GM12878 (cell line): ENCODE data around the gene TNIP1. TPM values are rescaled to one million over a fixed set of nuclear protein-coding genes. Genes with fewer than 3 reads are reported as not detected.

ENCODE experiments used
- ATAC-seq: fragments of 200-7000 bp; cut with Tn5 transposase; 3 replicates; pipeline ENCODE4 v1.9.1; 2020; ENCODE audit warnings: mild to moderate bottlenecking, moderate library complexity
- BruUV-seq: library from RNA; stranded (reverse); fragments of 400-500 nt; replicated peaks from 2 replicates; lab custom pipeline; 2021; lab: Mats Ljungman, UMichigan
- CTCF ChIA-PET: fragments of 300-600 bp; sonication (Branson Sonifier 250); formaldehyde crosslinking; extraction: SDS; loops from one replicate; lab custom pipeline; 2021; ENCODE audit warnings: inconsistent platforms; lab: Yijun Ruan, JAX
- POLR2A ChIA-PET: fragments of 350-600 bp; formaldehyde crosslinking; extraction: SDS; loops from one replicate; lab custom pipeline; 2021; ENCODE audit warnings: inconsistent platforms; lab: Charles Lee
- RAD21 ChIA-PET: fragments of 300-600 bp; sonication (Branson Sonifier 250); formaldehyde crosslinking; loops from one replicate; lab custom pipeline; 2023; ENCODE audit warnings: antibody characterized with exemption; ENCODE audit not compliant: unreplicated experiment; lab: Charles Lee
- SMC1A ChIA-PET: fragments of 300-600 bp; sonication (Branson Sonifier 250); formaldehyde crosslinking; loops from one replicate; lab custom pipeline; 2023; ENCODE audit not compliant: unreplicated experiment, uncharacterized antibody; lab: Charles Lee
- DNase-seq: peaks from one replicate; pipeline ENCODE4 v3.0.0-alpha.2; 2011; ENCODE audit warnings: low read depth, low spot score
- FAIRE-seq: peaks from 3 replicates; lab custom pipeline; 2011; peaks lifted over from hg19 to GRCh38; lab: Jason Lieb, UNC
- H2AFZ ChIP-seq: 2 replicates; pipeline ENCODE4 v1.6.0; 2011; ENCODE audit warnings: low read depth, low read length, control low read depth; ENCODE audit not compliant: control insufficient read depth
- H3K27ac ChIP-seq: 2 replicates; pipeline ENCODE4 v1.5.1; 2011; ENCODE audit warnings: control low read depth; ENCODE audit not compliant: control insufficient read depth, insufficient read depth
- H3K27me3 ChIP-seq, 2 experiments: replicated peaks in 1 of 2; 2 replicates each; pipeline versions ENCODE4 v1.6.0 to v1.6.1; 2011; ENCODE audit warnings: low read length in 1 of 2; ENCODE audit not compliant: control insufficient read depth in 2 of 2, insufficient read depth in 2 of 2
- H3K36me3 ChIP-seq, 2 experiments: 2 replicates each; pipeline ENCODE4 v1.5.1; 2011; ENCODE audit warnings: low read length in 1 of 2; ENCODE audit not compliant: control insufficient read depth in 2 of 2, insufficient read depth in 2 of 2
- H3K4me1 ChIP-seq: 2 replicates; pipeline ENCODE4 v1.6.1; 2011; ENCODE audit warnings: mild to moderate bottlenecking, low read length, moderate library complexity, mixed read lengths; ENCODE audit not compliant: control insufficient read depth, insufficient read depth
- H3K4me2 ChIP-seq: 2 replicates; pipeline ENCODE4 v1.6.0; 2011; ENCODE audit warnings: control low read depth; ENCODE audit not compliant: control insufficient read depth, insufficient read depth
- H3K4me3 ChIP-seq: fragments of 200-600 bp; sonication (generic); 2 replicates; pipeline ENCODE4 v1.5.1; 2016
- H3K79me2 ChIP-seq: 2 replicates; pipeline ENCODE4 v1.6.0; 2011; ENCODE audit warnings: low read length; ENCODE audit not compliant: control insufficient read depth, insufficient read depth
- H3K9ac ChIP-seq: 2 replicates; pipeline ENCODE4 v1.8.0; 2011; ENCODE audit warnings: low read length, control low read depth, mixed read lengths; ENCODE audit not compliant: control insufficient read depth, insufficient read depth
- H3K9me3 ChIP-seq: replicated peaks from 3 replicates; pipeline ENCODE4 v1.5.1; 2011; ENCODE audit warnings: mild to moderate bottlenecking, low read length; ENCODE audit not compliant: control insufficient read depth, insufficient read depth
- H4K20me1 ChIP-seq: 2 replicates; pipeline ENCODE4 v1.6.0; 2011; ENCODE audit not compliant: control insufficient read depth, insufficient read depth
- CBX3 ChIP-seq: fragments of 200-600 bp; sonication (generic); IDR thresholded peaks from 2 replicates; pipeline ENCODE4 v1.6.1; 2016; ENCODE audit warnings: low read depth, borderline replicate concordance
- CBX5 ChIP-seq: sonication (generic); IDR thresholded peaks from 2 replicates; pipeline ENCODE4 v1.6.1; 2016; ENCODE audit warnings: low read depth, moderate library complexity, mild to moderate bottlenecking, inconsistent platforms
- CHD1 ChIP-seq: IDR thresholded peaks from 2 replicates; pipeline ENCODE4 v1.6.1; 2012; ENCODE audit warnings: low read depth, low read length, improper control_type of control experiment
- IKZF1 ChIP-seq: fragments of 450-650 bp; conservative IDR thresholded peaks from 2 replicates; pipeline ENCODE4 v1.6.1; 2017; ENCODE audit warnings: antibody characterized with exemption, mild to moderate bottlenecking
- MEF2A ChIP-seq: IDR thresholded peaks from 2 replicates; pipeline ENCODE4 v1.6.1; 2011; ENCODE audit warnings: low read depth, mild to moderate bottlenecking, low read length, moderate library complexity; ENCODE audit not compliant: insufficient read depth
- POLR2A ChIP-seq: IDR thresholded peaks from 2 replicates; pipeline ENCODE4 v1.6.1; 2011; ENCODE audit warnings: low read depth, mild to moderate bottlenecking, low read length
- SMAD5 ChIP-seq: IDR thresholded peaks from 2 replicates; pipeline ENCODE4 v1.6.1; 2016; ENCODE audit warnings: antibody characterized with exemption, low read depth
- WGBS: methylation state at CpG from one replicate; pipeline ENCODE4 v1.1.6; 2016; ENCODE audit warnings: low lambda C conversion rate; ENCODE audit not compliant: insufficient replicate concordance, insufficient coverage; ENCODE audit errors: missing lambda C conversion rate; 5-methylcytosine and 5-hydroxymethylcytosine counted together
- in situ Hi-C: fragments of 300-500 bp; cut with MboI; formaldehyde crosslinking; loops from 9 replicates; pipeline ENCODE4 v1.14.3; 2018; ENCODE audit warnings: mixed read lengths
- intact Hi-C: fragments of 100-400 bp; cut with micrococcal nuclease; formaldehyde crosslinking; loops from one replicate; pipeline ENCODE4 v1.14.2; 2022; ENCODE audit not compliant: unreplicated experiment
- polyA plus RNA-seq, 11 experiments: library from polyadenylated mRNA; depleted of rRNA in 4 of 11; unstranded in 6 of 11; stranded (reverse) in 5 of 11; fragments of >200 nt; fragmentation: Nextera tagmentation in 4 of 11; fragmentation: Illumina TruSeq in 1 of 11; extraction: Ambion mirVana in 4 of 11; extraction: Trizol in 1 of 11; gene quantifications; 1 replicate in 1 of 11; 2 replicates in 10 of 11; pipeline versions ENCODE4 v1.2.1 to v1.2.3, GENCODE V29; 2011 to 2016; ENCODE audit warnings: inconsistent platforms in 2 of 11, missing spikeins in 2 of 11, low read depth in 1 of 11
- total RNA-seq, 4 experiments: library from RNA; depleted of rRNA in 3 of 4; stranded (reverse); fragments of >200 nt in 3 of 4; fragmentation: Illumina TruSeq in 1 of 4; extraction: Trizol in 1 of 4; gene quantifications; 2 replicates each; pipeline versions ENCODE4 v1.2.1 to v1.2.3, GENCODE V29; 2013 to 2021
- TF ChIP-seq, protein P1 (sequence below): fragments of 450-650 bp; IDR thresholded peaks from 2 replicates; pipeline ENCODE4 v1.6.1; 2017; ENCODE audit warnings: mild to moderate bottlenecking, moderate library complexity
- TF ChIP-seq, protein P2 (sequence below): IDR thresholded peaks from 2 replicates; pipeline ENCODE4 v1.6.1; 2011; ENCODE audit warnings: mild to moderate bottlenecking, low read depth, low read length, moderate library complexity; ENCODE audit not compliant: insufficient replicate concordance

Gene TNIP1
- total and polyA plus RNA-seq, 10 of the 15 experiments (the other 5 are each of a cell fraction or from before 2014, with no cell fraction given), result 4.4 to 279 (median 150) TPM

DNA sequence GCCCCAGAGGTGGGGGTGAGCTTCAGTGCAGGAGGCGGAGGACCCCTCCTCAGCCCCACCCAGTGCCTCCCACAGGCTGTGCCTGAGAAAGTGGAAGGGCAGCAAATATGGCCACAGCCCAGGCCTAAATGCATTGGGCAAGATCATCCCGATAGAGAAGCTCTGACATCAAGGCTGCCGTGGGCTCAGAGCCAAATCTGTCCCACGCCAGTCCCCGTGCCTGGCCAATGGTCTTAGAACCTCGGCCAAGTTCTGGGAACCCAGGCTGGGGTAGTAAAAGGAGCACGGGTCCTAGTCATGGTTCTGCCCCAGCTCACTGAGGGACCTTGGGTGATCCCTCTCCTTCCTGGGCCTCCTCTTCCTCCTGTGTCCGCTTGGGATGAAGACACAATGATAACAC lies 27.7 kb upstream of the TNIP1 start:
- SMC1A ChIA-PET, result interaction anchor here (0.6 to 10.5 kb wide), 6 partner anchors 9 to 58 kb away, joined by 3 to 279 read pairs (median 4); no protein-coding TSS in a partner anchor
- intact Hi-C loops (no loop called here), in situ Hi-C loops (no loop called here)
- CTCF ChIA-PET, result interaction anchor here (1.0 to 23.4 kb wide), 4 partner anchors 18 to 56 kb away, joined by 3 to 691 read pairs (median 5); no protein-coding TSS in a partner anchor
- TF ChIP-seq CHD1, result no peak
- TF ChIP-seq POLR2A, result 0 out of 2 replicates have a peak, but pooled peaks have one; percentile 10
- H3K9me3 ChIP-seq, result no peaks in the 10 kb centered on the region
- peaks cover 48 to 49% of the 10 kb centered on the region in 2 experiments for H3K36me3 ChIP-seq
- no peaks in the 10 kb centered on the region for H3K27me3 ChIP-seq
- no peak overlapping the region for H3K9ac ChIP-seq
- peaks cover 6% of the 10 kb centered on the region; the same call in 1 of the 2 replicates for H3K79me2 ChIP-seq
- DNase-seq, result no peak
- FAIRE-seq, result no peak
- POLR2A ChIA-PET, result interaction anchor here (0.6 to 2.8 kb wide), 4 partner anchors 10 to 132 kb away, joined by 3 to 8 read pairs (median 3); no protein-coding TSS in a partner anchor
- no peak overlapping the region for H2AFZ ChIP-seq
- no peak overlapping the region for H3K4me3 ChIP-seq
- RAD21 ChIA-PET, result no interaction called here
- ATAC-seq, result no peak
- H3K4me1 ChIP-seq, result peaks cover 25% of the 10 kb centered on the region
- 98% methylated on average over 8 of the region's 8 CpGs for WGBS
- H3K27ac ChIP-seq, result no peak overlapping the region
- no peak overlapping the region for H3K4me2 ChIP-seq
- BruUV-seq, result no TSS peak
- no peaks in the 10 kb centered on the region for H4K20me1 ChIP-seq

DNA sequence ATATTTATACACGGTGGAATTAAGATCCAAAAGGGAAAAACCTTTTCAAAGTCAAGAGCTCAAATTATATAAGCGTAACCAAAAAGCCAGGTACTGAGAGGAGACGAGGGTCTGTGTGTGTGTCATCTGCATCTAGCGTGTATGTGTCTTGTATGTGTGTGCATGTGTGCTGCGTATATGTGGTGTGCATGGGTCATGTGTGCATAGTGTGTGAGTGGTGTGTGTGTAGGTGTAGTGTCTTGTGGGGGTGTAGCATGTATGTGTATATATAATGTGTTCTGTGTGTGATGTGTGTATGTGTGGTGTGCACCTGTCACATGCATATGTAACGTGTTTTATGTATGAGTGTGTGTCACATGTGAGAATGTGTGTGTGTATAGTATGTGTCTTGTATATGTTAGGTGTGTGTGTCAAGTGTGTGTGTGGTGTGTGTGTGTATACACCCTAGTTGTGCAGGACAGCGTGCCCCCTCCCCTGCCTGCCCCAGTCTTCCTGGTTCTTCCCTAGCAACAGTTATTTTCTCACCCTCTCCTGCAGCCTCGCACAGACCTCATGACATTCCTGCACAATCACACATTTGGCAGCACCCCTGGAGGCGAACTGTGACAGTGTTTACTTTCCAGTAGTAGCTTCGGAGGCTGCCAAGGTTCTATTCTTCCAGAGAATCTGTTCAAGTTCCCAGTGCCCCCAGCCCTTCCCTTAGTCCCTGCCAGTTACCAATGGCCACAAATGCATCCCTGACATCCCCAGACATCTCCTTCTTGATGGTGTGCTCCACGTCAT lies 27.1 kb upstream of the TNIP1 start:
- peaks cover 50 to 53% of the 10 kb centered on the region in 2 experiments for H3K36me3 ChIP-seq
- ATAC-seq (no peak), DNase-seq (no peak), FAIRE-seq (peak; percentile 64)
- no peak overlapping the region for H3K27ac ChIP-seq
- ChIA-PET POLR2A (interaction anchor here (1.1 kb wide), 1 partner anchor 24 kb away, joined by 3 read pairs; no protein-coding TSS in a partner anchor), RAD21 (no interaction called here), CTCF (interaction anchor here (1.0 to 23.4 kb wide), 5 partner anchors 9 to 57 kb away, joined by 3 to 691 read pairs (median 4); no protein-coding TSS in a partner anchor), SMC1A (interaction anchor here (0.9 to 10.5 kb wide), 5 partner anchors 9 to 57 kb away, joined by 3 to 279 read pairs (median 4); no protein-coding TSS in a partner anchor)
- BruUV-seq, result no TSS peak
- H3K27me3 ChIP-seq, result no peaks in the 10 kb centered on the region
- H3K9me3 ChIP-seq, result no peaks in the 10 kb centered on the region
- H3K4me3 ChIP-seq, result no peak overlapping the region
- no peak overlapping the region for H3K4me2 ChIP-seq
- intact Hi-C loops (no loop called here), in situ Hi-C loops (no loop called here)
- H2AFZ ChIP-seq, result no peak overlapping the region
- peaks cover 6% of the 10 kb centered on the region; the same call in 1 of the 2 replicates for H3K79me2 ChIP-seq
- 90% methylated on average over 11 of the region's 11 CpGs for WGBS
- no peaks in the 10 kb centered on the region for H4K20me1 ChIP-seq
- peaks cover 25% of the 10 kb centered on the region for H3K4me1 ChIP-seq
- H3K9ac ChIP-seq, result no peak overlapping the region
- no peak for TF ChIP-seq IKZF1
- TF ChIP-seq, protein P1, sequence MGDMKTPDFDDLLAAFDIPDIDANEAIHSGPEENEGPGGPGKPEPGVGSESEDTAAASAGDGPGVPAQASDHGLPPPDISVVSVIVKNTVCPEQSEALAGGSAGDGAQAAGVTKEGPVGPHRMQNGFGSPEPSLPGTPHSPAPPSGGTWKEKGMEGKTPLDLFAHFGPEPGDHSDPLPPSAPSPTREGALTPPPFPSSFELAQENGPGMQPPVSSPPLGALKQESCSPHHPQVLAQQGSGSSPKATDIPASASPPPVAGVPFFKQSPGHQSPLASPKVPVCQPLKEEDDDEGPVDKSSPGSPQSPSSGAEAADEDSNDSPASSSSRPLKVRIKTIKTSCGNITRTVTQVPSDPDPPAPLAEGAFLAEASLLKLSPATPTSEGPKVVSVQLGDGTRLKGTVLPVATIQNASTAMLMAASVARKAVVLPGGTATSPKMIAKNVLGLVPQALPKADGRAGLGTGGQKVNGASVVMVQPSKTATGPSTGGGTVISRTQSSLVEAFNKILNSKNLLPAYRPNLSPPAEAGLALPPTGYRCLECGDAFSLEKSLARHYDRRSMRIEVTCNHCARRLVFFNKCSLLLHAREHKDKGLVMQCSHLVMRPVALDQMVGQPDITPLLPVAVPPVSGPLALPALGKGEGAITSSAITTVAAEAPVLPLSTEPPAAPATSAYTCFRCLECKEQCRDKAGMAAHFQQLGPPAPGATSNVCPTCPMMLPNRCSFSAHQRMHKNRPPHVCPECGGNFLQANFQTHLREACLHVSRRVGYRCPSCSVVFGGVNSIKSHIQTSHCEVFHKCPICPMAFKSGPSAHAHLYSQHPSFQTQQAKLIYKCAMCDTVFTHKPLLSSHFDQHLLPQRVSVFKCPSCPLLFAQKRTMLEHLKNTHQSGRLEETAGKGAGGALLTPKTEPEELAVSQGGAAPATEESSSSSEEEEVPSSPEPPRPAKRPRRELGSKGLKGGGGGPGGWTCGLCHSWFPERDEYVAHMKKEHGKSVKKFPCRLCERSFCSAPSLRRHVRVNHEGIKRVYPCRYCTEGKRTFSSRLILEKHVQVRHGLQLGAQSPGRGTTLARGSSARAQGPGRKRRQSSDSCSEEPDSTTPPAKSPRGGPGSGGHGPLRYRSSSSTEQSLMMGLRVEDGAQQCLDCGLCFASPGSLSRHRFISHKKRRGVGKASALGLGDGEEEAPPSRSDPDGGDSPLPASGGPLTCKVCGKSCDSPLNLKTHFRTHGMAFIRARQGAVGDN, result no peak
- TF ChIP-seq, protein P2, sequence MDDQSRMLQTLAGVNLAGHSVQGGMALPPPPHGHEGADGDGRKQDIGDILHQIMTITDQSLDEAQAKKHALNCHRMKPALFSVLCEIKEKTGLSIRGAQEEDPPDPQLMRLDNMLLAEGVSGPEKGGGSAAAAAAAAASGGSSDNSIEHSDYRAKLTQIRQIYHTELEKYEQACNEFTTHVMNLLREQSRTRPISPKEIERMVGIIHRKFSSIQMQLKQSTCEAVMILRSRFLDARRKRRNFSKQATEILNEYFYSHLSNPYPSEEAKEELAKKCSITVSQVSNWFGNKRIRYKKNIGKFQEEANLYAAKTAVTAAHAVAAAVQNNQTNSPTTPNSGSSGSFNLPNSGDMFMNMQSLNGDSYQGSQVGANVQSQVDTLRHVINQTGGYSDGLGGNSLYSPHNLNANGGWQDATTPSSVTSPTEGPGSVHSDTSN, result no peak
- TF ChIP-seq SMAD5, result no peak
- no peak for TF ChIP-seq CBX5
- TF ChIP-seq CBX3, result no peak
- TF ChIP-seq MEF2A, result no peak
